ENCODE results near the gene AOAH. TPM values are rescaled to one million over a fixed set of nuclear protein-coding genes. Genes with fewer than 3 reads are reported as not detected.

The AOAH gene
- total and polyA plus RNA-seq, 9 of the 15 experiments (the other 6 are each of a cell fraction or from before 2014, with no cell fraction given) = not detected

GRCh38 chr7:36535866-36536664 lies 188.2 kb downstream of the AOAH start (continued):
- TF ChIP-seq, protein P1, sequence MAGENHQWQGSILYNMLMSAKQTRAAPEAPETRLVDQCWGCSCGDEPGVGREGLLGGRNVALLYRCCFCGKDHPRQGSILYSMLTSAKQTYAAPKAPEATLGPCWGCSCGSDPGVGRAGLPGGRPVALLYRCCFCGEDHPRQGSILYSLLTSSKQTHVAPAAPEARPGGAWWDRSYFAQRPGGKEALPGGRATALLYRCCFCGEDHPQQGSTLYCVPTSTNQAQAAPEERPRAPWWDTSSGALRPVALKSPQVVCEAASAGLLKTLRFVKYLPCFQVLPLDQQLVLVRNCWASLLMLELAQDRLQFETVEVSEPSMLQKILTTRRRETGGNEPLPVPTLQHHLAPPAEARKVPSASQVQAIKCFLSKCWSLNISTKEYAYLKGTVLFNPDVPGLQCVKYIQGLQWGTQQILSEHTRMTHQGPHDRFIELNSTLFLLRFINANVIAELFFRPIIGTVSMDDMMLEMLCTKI (IDR thresholded peaks at IDR 0.05; ENCODE audit: partially characterized antibody) = no peak

DNA sequence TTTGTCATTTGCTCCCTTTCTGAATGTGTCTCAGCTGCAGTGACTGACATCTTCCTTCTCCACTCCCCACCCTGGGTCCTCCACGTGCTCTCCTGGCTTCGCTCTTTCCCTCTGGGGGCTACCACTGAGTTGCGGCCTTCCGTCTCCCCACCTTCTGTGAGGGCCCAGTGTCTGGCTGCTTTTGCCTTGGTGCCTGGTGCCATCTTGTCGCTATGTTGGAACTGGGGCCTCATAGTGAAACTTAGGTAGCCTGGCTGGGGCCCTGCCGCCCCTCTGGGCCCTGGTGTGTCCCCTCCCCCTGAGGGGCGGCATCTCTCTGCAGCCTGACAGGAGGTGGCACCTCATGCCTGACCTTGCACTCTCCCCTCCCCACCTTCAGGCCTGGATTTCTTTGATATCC lies 190.6 kb downstream of the AOAH start:
- intact Hi-C loops (cut with micrococcal nuclease) = no loop called here
- no peaks in the 10 kb centered on the region for H3K4me1 ChIP-seq (replicated peaks in 1 of 2; ENCODE audit: control insufficient read depth in 2 of 2, insufficient read depth in 2 of 2, low read length in 2 of 2)
- in situ Hi-C loops (cut with MboI) = no loop called here
- ChIA-PET POLR2A (no interaction called here), CTCF (ENCODE audit: low intra/inter-chr PET ratio) (no interaction called here)
- no peak overlapping the region for H3K4me3 ChIP-seq
- no peaks in the 10 kb centered on the region for H3K79me2 ChIP-seq (ENCODE audit: control insufficient read depth, insufficient read depth, low read length)
- H3K27me3 ChIP-seq (ENCODE audit: control insufficient read depth in 2 of 2, insufficient read depth in 2 of 2, low read length in 2 of 2) = peaks cover 27 to 46% of the 10 kb centered on the region in 2 experiments
- H3K36me3 ChIP-seq (ENCODE audit: control insufficient read depth, insufficient read depth, low read length) = no peaks in the 10 kb centered on the region
- no peak overlapping the region for H3K27ac ChIP-seq (ENCODE audit: extremely low read depth, low read depth, low read length)
- H3K4me2 ChIP-seq (ENCODE audit: insufficient read depth, low read length) = no peak overlapping the region
- no peaks in the 10 kb centered on the region for H3K9me3 ChIP-seq (replicated peaks; ENCODE audit: control insufficient read depth, insufficient read depth, low read depth, low read length)
- 3% methylated on average over 7 of the region's 7 CpGs for WGBS (ENCODE audit: insufficient coverage, low coverage, missing lambda C conversion rate)
- DNase-seq (ENCODE audit: extremely low read depth in 1 of 4, low spot score in 3 of 4) (no peak), ATAC-seq (no peak), FAIRE-seq (no peak)
- H3K9me1 ChIP-seq (ENCODE audit: control insufficient read depth, insufficient read depth, low read length) = no peaks in the 10 kb centered on the region
- no TSS peak for BruUV-seq (replicated peaks)
- no peak overlapping the region for H3K9ac ChIP-seq (ENCODE audit: insufficient read depth in 1 of 2, low read depth in 2 of 2, low read length in 2 of 2)
- no peak overlapping the region for H2AFZ ChIP-seq (ENCODE audit: low read depth, low read length)
- 0 out of 2 replicates have a peak, but pooled peaks cover 5% of the 10 kb centered on the region for H4K20me1 ChIP-seq (replicated peaks; ENCODE audit: control insufficient read depth, insufficient read depth, low read length)
- no peak for TF ChIP-seq ZNF324 (CRISPR knock-in tag; IDR thresholded peaks at IDR 0.05)
- TF ChIP-seq, protein P2, sequence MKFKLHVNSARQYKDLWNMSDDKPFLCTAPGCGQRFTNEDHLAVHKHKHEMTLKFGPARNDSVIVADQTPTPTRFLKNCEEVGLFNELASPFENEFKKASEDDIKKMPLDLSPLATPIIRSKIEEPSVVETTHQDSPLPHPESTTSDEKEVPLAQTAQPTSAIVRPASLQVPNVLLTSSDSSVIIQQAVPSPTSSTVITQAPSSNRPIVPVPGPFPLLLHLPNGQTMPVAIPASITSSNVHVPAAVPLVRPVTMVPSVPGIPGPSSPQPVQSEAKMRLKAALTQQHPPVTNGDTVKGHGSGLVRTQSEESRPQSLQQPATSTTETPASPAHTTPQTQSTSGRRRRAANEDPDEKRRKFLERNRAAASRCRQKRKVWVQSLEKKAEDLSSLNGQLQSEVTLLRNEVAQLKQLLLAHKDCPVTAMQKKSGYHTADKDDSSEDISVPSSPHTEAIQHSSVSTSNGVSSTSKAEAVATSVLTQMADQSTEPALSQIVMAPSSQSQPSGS (CRISPR knock-in tag; IDR thresholded peaks at IDR 0.05) = no peak
- no peak for TF ChIP-seq PATZ1 (CRISPR knock-in tag; IDR thresholded peaks at IDR 0.05; ENCODE audit: borderline replicate concordance)
- no peak for TF ChIP-seq PPARD (CRISPR knock-in tag; IDR thresholded peaks at IDR 0.05)
- no peak for TF ChIP-seq SNRNP70 (optimal IDR thresholded peaks at IDR 0.05; ENCODE audit: low read depth, low read length)
- no peak for TF ChIP-seq FOXP1 (CRISPR knock-in tag; IDR thresholded peaks at IDR 0.05)
- no peak for TF ChIP-seq NFXL1 (CRISPR knock-in tag; IDR thresholded peaks at IDR 0.05)
- TF ChIP-seq TAL1 (IDR thresholded peaks at IDR 0.05) = no peak
- TF ChIP-seq, protein P3, sequence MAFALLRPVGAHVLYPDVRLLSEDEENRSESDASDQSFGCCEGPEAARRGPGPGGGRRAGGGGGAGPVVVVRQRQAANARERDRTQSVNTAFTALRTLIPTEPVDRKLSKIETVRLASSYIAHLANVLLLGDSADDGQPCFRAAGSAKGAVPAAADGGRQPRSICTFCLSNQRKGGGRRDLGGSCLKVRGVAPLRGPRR (CRISPR knock-in tag; IDR thresholded peaks at IDR 0.05) = no peak
- no peak for TF ChIP-seq RFX5 (IDR thresholded peaks at IDR 0.05; ENCODE audit: low read depth, low read length)
- TF ChIP-seq TEAD4 (IDR thresholded peaks at IDR 0.05; ENCODE audit: low read length) = no peak
- TF ChIP-seq TEAD4 (CRISPR knock-in tag; IDR thresholded peaks at IDR 0.05; ENCODE audit: borderline replicate concordance) = no peak
